NT2/D1 (cell line): ENCODE measurements around the gene TMEM39A.
A peak's percentile ranks its signal among the peaks of the same experiment; 100 is the strongest.

Experiments used
- DNase-seq: peaks from one replicate; pipeline ENCODE4 v3.0.0-alpha.2; 2011; ENCODE audit warnings: low read depth, low spot score
- H3K27me3 ChIP-seq: 2 replicates; pipeline ENCODE4 v1.6.0; 2011; ENCODE audit warnings: mild to moderate bottlenecking; ENCODE audit not compliant: insufficient read length, insufficient read depth
- H3K36me3 ChIP-seq: 2 replicates; pipeline ENCODE4 v1.6.1; 2011; ENCODE audit warnings: mild to moderate bottlenecking, low read length, mixed read lengths; ENCODE audit not compliant: insufficient read depth, insufficient read length
- H3K4me1 ChIP-seq: 2 replicates; pipeline ENCODE4 v1.5.1; 2011; ENCODE audit not compliant: insufficient read depth, insufficient read length
- H3K4me3 ChIP-seq: 2 replicates; pipeline ENCODE4 v1.5.1; 2011; ENCODE audit warnings: low read depth; ENCODE audit not compliant: insufficient read length
- H3K9ac ChIP-seq: 2 replicates; pipeline ENCODE4 v1.6.0; 2011; ENCODE audit warnings: low read depth; ENCODE audit not compliant: insufficient read length
- H3K9me3 ChIP-seq: 2 replicates; pipeline ENCODE4 v1.5.1; 2011; ENCODE audit warnings: mild to moderate bottlenecking, low read length; ENCODE audit not compliant: insufficient read depth
- SUZ12 ChIP-seq: IDR thresholded peaks from 2 replicates; pipeline ENCODE4 v1.6.1; 2011; ENCODE audit not compliant: insufficient read length, insufficient read depth; ENCODE audit errors: extremely low read depth
- YY1 ChIP-seq: IDR thresholded peaks from 2 replicates; pipeline ENCODE4 v1.6.1; 2011; ENCODE audit not compliant: insufficient read length, insufficient read depth
- ZNF274 ChIP-seq: IDR thresholded peaks from 2 replicates; pipeline ENCODE4 v1.6.1; 2011; ENCODE audit warnings: mild to moderate bottlenecking, low read depth, low read length

Gene TMEM39A

GRCh38 chr3:119433613-119434325 is 29.6 kb downstream of the TMEM39A start:
- no peaks in the 10 kb centered on the region for H3K27me3 ChIP-seq
- H3K9me3 ChIP-seq = peaks cover 22% of the 10 kb centered on the region
- no peak for DNase-seq
- H3K4me1 ChIP-seq = no peaks in the 10 kb centered on the region
- no peak for TF ChIP-seq YY1
- TF ChIP-seq SUZ12 = no peak
- no peak for TF ChIP-seq ZNF274
- H3K4me3 ChIP-seq = no peak overlapping the region
- no peak overlapping the region for H3K9ac ChIP-seq
- peaks cover 97% of the 10 kb centered on the region for H3K36me3 ChIP-seq

GRCh38 chr3:119428538-119428937 is 34.9 kb downstream of the TMEM39A start:
- Histone ChIP-seq H3K9me3 (peaks cover 58% of the 10 kb centered on the region), H3K4me1 (no peaks in the 10 kb centered on the region)
- DNase-seq = peak; percentile 25

GRCh38 chr3:119427669-119428068 is 35.7 kb downstream of the TMEM39A start:
- Histone ChIP-seq H3K9me3 (peaks cover 58% of the 10 kb centered on the region), H3K9ac (no peak overlapping the region), H3K4me1 (no peaks in the 10 kb centered on the region), H3K36me3 (peaks cover 42% of the 10 kb centered on the region), H3K27me3 (no peaks in the 10 kb centered on the region), H3K4me3 (no peak overlapping the region)
- TF ChIP-seq YY1 (no peak), SUZ12 (no peak), ZNF274 (no peak)
- DNase-seq = no peak

More at GRCh38 chr3:119428538-119428937, 34.9 kb downstream of the TMEM39A start:
- no peak overlapping the region for H3K9ac ChIP-seq
- no peak overlapping the region for H3K4me3 ChIP-seq
- TF ChIP-seq SUZ12 (no peak), ZNF274 (no peak), YY1 (no peak)
- H3K27me3 ChIP-seq = no peaks in the 10 kb centered on the region
- peaks cover 50% of the 10 kb centered on the region for H3K36me3 ChIP-seq

- Histone ChIP-seq H3K9ac (no peak overlapping the region), H3K27me3 (no peaks in the 10 kb centered on the region), H3K9me3 (peaks cover under 1% of the 10 kb centered on the region; the same call in 1 of the 2 replicates), H3K4me1 (no peaks in the 10 kb centered on the region), H3K4me3 (no peak overlapping the region), H3K36me3 (peaks cover 4% of the 10 kb centered on the region)
- TF ChIP-seq ZNF274 = no peak
- TF ChIP-seq YY1 = no peak
- TF ChIP-seq SUZ12 = no peak
- peak; percentile 11 for DNase-seq
Measured at GRCh38 chr3:119420196-119420595, 43.2 kb downstream of the TMEM39A start.

GRCh38 chr3:119418641-119419040 is 44.8 kb downstream of the TMEM39A start:
- TF ChIP-seq YY1 (no peak), SUZ12 (no peak), ZNF274 (no peak)
- peaks cover 9% of the 10 kb centered on the region for H3K36me3 ChIP-seq
- DNase-seq = no peak

GRCh38 chr3:119417771-119418512 is 45.5 kb downstream of the TMEM39A start:
- H3K9ac ChIP-seq = no peak overlapping the region
- peaks cover 11% of the 10 kb centered on the region for H3K36me3 ChIP-seq
- H3K4me1 ChIP-seq = no peaks in the 10 kb centered on the region
- H3K9me3 ChIP-seq = no peaks in the 10 kb centered on the region
- H3K27me3 ChIP-seq = no peaks in the 10 kb centered on the region
- H3K4me3 ChIP-seq = no peak overlapping the region
- TF ChIP-seq ZNF274 (no peak), YY1 (no peak)
- no peak for DNase-seq

More at GRCh38 chr3:119418641-119419040, 44.8 kb downstream of the TMEM39A start:
- Histone ChIP-seq H3K27me3 (no peaks in the 10 kb centered on the region), H3K9me3 (no peaks in the 10 kb centered on the region), H3K9ac (no peak overlapping the region), H3K4me3 (no peak overlapping the region), H3K4me1 (no peaks in the 10 kb centered on the region)

- Histone ChIP-seq H3K4me1 (no peaks in the 10 kb centered on the region), H3K27me3 (no peaks in the 10 kb centered on the region), H3K36me3 (peaks cover 11% of the 10 kb centered on the region), H3K4me3 (no peak overlapping the region), H3K9ac (no peak overlapping the region), H3K9me3 (no peaks in the 10 kb centered on the region)
- TF ChIP-seq SUZ12 (no peak), YY1 (no peak), ZNF274 (no peak)
- no peak for DNase-seq
Measured at GRCh38 chr3:119416873-119417272, 46.5 kb downstream of the TMEM39A start.
